IMR-90 (cell line): ENCODE measurements around the gene RAB37.

ENCODE experiments used
- CEBPB ChIP-seq: IDR thresholded peaks from 2 replicates; pipeline ENCODE4 v1.6.1; 2012; ENCODE audit warnings: low read depth, low read length, improper control_type of control experiment
- CHD1 ChIP-seq: IDR thresholded peaks from 2 replicates; pipeline ENCODE4 v1.6.1; 2012; ENCODE audit warnings: low read depth, low read length, improper control_type of control experiment
- ELK1 ChIP-seq: fragments of 150-350 bp; IDR thresholded peaks from 2 replicates; pipeline ENCODE4 v1.6.1; 2016; ENCODE audit warnings: low read depth, mild to moderate bottlenecking, low read length, moderate library complexity, borderline replicate concordance
- FOS ChIP-seq: fragments of 150-350 bp; IDR thresholded peaks from 2 replicates; pipeline ENCODE4 v1.6.1; 2016; ENCODE audit warnings: low read depth, low read length
- MAFK ChIP-seq: IDR thresholded peaks from 2 replicates; pipeline ENCODE4 v1.6.1; 2012; ENCODE audit warnings: low read depth, low read length, improper control_type of control experiment
- MAZ ChIP-seq: IDR thresholded peaks from 2 replicates; pipeline ENCODE4 v1.6.1; 2012; ENCODE audit warnings: low read depth, mild to moderate bottlenecking, low read length, improper control_type of control experiment, moderate library complexity, borderline replicate concordance
- MXI1 ChIP-seq: IDR thresholded peaks from 2 replicates; pipeline ENCODE4 v1.6.1; 2012; ENCODE audit warnings: low read depth, mild to moderate bottlenecking, low read length, moderate library complexity, borderline replicate concordance
- NFE2L2 ChIP-seq: fragments of 150-350 bp; IDR thresholded peaks from 2 replicates; pipeline ENCODE4 v1.6.1; 2016; ENCODE audit warnings: low read depth, mild to moderate bottlenecking, low read length
- POLR2A ChIP-seq: IDR thresholded peaks from 2 replicates; pipeline ENCODE4 v1.6.1; 2012; ENCODE audit warnings: mild to moderate bottlenecking, low read depth, low read length
- RFX5 ChIP-seq: IDR thresholded peaks from 2 replicates; pipeline ENCODE4 v1.8.0; 2012; ENCODE audit warnings: low read depth, mild to moderate bottlenecking, low read length, moderate library complexity
- SMC3 ChIP-seq: fragments of 150-350 bp; IDR thresholded peaks from 2 replicates; pipeline ENCODE4 v1.6.1; 2016; ENCODE audit warnings: low read depth, mild to moderate bottlenecking, antibody characterized with exemption, low read length, moderate library complexity
- TF ChIP-seq, protein P1 (sequence below): conservative IDR thresholded peaks from 2 replicates; pipeline ENCODE4 v1.5.1; 2012; ENCODE audit warnings: mild to moderate bottlenecking, low read depth, low read length, improper control_type of control experiment

GRCh38 chr17:74746376-74746775 is 9.3 kb downstream of the RAB37 start:
- TF ChIP-seq, protein P1, sequence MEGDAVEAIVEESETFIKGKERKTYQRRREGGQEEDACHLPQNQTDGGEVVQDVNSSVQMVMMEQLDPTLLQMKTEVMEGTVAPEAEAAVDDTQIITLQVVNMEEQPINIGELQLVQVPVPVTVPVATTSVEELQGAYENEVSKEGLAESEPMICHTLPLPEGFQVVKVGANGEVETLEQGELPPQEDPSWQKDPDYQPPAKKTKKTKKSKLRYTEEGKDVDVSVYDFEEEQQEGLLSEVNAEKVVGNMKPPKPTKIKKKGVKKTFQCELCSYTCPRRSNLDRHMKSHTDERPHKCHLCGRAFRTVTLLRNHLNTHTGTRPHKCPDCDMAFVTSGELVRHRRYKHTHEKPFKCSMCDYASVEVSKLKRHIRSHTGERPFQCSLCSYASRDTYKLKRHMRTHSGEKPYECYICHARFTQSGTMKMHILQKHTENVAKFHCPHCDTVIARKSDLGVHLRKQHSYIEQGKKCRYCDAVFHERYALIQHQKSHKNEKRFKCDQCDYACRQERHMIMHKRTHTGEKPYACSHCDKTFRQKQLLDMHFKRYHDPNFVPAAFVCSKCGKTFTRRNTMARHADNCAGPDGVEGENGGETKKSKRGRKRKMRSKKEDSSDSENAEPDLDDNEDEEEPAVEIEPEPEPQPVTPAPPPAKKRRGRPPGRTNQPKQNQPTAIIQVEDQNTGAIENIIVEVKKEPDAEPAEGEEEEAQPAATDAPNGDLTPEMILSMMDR = no peak
- TF ChIP-seq CHD1 (no peak), POLR2A (no peak), NFE2L2 (no peak), CEBPB (no peak), ELK1 (no peak), SMC3 (no peak), MAFK (no peak), RFX5 (no peak), MAZ (no peak), FOS (no peak), MXI1 (no peak)
